ENCODE results near the gene ZNF70.
A peak's percentile ranks its signal among the peaks of the same experiment; 100 is the strongest.

Gene ZNF70

GRCh38 chr22:23716811-23717801 is 33.8 kb downstream of the ZNF70 start:
- DNase-seq (ENCODE audit: low spot score) = peak; percentile 91

GRCh38 chr22:23715806-23716375 is 35.0 kb downstream of the ZNF70 start:
- DNase-seq (ENCODE audit: low spot score) = no peak

GRCh38 chr22:23714596-23715578 is 36.0 kb downstream of the ZNF70 start:
- no peak for DNase-seq (ENCODE audit: low spot score)

GRCh38 chr22:23713696-23714595 is 37.0 kb downstream of the ZNF70 start:
- no peak for DNase-seq (ENCODE audit: low spot score)

- no peak for DNase-seq (ENCODE audit: low spot score)
These were observed 38.7 kb downstream of the ZNF70 start for GRCh38 chr22:23712256-23712655.

- no peak for DNase-seq (ENCODE audit: low spot score)
These were observed 41.8 kb downstream of the ZNF70 start for GRCh38 chr22:23709107-23709506.

GRCh38 chr22:23708270-23708669 is 42.6 kb downstream of the ZNF70 start:
- DNase-seq (ENCODE audit: low spot score) = no peak

- no peak for DNase-seq (ENCODE audit: low spot score)
These were observed 45.6 kb downstream of the ZNF70 start for GRCh38 chr22:23705358-23705757.

GRCh38 chr22:23704829-23705228 is 46.1 kb downstream of the ZNF70 start:
- DNase-seq (ENCODE audit: low spot score) = no peak

- no peak for DNase-seq (ENCODE audit: low spot score)
These were observed 46.9 kb downstream of the ZNF70 start for GRCh38 chr22:23704062-23704461.

GRCh38 chr22:23700706-23701105 is 50.2 kb downstream of the ZNF70 start:
- DNase-seq (ENCODE audit: low spot score) = no peak

GRCh38 chr22:23698673-23699235 is 52.2 kb downstream of the ZNF70 start:
- DNase-seq (ENCODE audit: low spot score) = no peak

GRCh38 chr22:23698094-23698493 is 52.8 kb downstream of the ZNF70 start:
- no peak for DNase-seq (ENCODE audit: low spot score)

- no peak for DNase-seq (ENCODE audit: low spot score)
These were observed 53.6 kb downstream of the ZNF70 start for GRCh38 chr22:23697031-23697970.

- DNase-seq (ENCODE audit: low spot score) = no peak
These were observed 54.5 kb downstream of the ZNF70 start for GRCh38 chr22:23696326-23696851.

- no peak for DNase-seq (ENCODE audit: low spot score)
These were observed 55.2 kb downstream of the ZNF70 start for GRCh38 chr22:23695571-23696325.

GRCh38 chr22:23695141-23695540 is 55.8 kb downstream of the ZNF70 start:
- DNase-seq (ENCODE audit: low spot score) = no peak

- no peak for DNase-seq (ENCODE audit: low spot score)
These were observed 56.8 kb downstream of the ZNF70 start for GRCh38 chr22:23693979-23694680.
